Measurements from ENCODE around the gene DDX20.

DNA sequence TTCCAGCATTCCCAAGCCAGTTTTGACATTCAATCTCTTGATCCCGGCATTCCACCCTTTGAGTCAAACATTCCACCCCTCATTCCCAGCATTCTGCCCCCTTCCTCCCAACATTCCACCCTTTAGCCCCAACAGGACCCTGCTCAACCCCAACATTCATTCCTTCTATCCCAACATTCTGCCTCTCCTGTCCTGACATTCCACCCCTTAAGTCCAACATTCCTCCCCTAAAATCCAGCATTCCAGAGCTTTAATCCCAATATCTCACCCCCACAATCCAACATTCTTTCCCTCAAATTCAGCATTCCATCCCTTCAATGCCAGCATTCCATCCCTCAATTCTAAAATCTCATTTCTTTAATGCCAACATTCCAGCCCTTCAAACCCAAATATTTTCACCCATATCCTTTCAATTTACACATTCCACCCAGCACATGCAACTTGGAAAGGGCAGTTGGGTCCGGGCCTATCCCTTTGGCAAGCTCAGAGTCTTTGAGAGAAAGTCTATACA, 22.9 kb downstream of the DDX20 start:
- TF ChIP-seq POLR2A (IDR thresholded peaks at IDR 0.05) (no peak), POLR2AphosphoS5 (IDR thresholded peaks at IDR 0.05) (no peak), EP300 (IDR thresholded peaks at IDR 0.05) (no peak)
- TF ChIP-seq, protein P1, sequence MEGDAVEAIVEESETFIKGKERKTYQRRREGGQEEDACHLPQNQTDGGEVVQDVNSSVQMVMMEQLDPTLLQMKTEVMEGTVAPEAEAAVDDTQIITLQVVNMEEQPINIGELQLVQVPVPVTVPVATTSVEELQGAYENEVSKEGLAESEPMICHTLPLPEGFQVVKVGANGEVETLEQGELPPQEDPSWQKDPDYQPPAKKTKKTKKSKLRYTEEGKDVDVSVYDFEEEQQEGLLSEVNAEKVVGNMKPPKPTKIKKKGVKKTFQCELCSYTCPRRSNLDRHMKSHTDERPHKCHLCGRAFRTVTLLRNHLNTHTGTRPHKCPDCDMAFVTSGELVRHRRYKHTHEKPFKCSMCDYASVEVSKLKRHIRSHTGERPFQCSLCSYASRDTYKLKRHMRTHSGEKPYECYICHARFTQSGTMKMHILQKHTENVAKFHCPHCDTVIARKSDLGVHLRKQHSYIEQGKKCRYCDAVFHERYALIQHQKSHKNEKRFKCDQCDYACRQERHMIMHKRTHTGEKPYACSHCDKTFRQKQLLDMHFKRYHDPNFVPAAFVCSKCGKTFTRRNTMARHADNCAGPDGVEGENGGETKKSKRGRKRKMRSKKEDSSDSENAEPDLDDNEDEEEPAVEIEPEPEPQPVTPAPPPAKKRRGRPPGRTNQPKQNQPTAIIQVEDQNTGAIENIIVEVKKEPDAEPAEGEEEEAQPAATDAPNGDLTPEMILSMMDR (IDR thresholded peaks at IDR 0.05): no peak
